ENCODE measurements around the gene USP37.
A peak's percentile ranks its signal among the peaks of the same experiment; 100 is the strongest.

USP37 gene, protein sequence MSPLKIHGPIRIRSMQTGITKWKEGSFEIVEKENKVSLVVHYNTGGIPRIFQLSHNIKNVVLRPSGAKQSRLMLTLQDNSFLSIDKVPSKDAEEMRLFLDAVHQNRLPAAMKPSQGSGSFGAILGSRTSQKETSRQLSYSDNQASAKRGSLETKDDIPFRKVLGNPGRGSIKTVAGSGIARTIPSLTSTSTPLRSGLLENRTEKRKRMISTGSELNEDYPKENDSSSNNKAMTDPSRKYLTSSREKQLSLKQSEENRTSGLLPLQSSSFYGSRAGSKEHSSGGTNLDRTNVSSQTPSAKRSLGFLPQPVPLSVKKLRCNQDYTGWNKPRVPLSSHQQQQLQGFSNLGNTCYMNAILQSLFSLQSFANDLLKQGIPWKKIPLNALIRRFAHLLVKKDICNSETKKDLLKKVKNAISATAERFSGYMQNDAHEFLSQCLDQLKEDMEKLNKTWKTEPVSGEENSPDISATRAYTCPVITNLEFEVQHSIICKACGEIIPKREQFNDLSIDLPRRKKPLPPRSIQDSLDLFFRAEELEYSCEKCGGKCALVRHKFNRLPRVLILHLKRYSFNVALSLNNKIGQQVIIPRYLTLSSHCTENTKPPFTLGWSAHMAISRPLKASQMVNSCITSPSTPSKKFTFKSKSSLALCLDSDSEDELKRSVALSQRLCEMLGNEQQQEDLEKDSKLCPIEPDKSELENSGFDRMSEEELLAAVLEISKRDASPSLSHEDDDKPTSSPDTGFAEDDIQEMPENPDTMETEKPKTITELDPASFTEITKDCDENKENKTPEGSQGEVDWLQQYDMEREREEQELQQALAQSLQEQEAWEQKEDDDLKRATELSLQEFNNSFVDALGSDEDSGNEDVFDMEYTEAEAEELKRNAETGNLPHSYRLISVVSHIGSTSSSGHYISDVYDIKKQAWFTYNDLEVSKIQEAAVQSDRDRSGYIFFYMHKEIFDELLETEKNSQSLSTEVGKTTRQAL

DNA sequence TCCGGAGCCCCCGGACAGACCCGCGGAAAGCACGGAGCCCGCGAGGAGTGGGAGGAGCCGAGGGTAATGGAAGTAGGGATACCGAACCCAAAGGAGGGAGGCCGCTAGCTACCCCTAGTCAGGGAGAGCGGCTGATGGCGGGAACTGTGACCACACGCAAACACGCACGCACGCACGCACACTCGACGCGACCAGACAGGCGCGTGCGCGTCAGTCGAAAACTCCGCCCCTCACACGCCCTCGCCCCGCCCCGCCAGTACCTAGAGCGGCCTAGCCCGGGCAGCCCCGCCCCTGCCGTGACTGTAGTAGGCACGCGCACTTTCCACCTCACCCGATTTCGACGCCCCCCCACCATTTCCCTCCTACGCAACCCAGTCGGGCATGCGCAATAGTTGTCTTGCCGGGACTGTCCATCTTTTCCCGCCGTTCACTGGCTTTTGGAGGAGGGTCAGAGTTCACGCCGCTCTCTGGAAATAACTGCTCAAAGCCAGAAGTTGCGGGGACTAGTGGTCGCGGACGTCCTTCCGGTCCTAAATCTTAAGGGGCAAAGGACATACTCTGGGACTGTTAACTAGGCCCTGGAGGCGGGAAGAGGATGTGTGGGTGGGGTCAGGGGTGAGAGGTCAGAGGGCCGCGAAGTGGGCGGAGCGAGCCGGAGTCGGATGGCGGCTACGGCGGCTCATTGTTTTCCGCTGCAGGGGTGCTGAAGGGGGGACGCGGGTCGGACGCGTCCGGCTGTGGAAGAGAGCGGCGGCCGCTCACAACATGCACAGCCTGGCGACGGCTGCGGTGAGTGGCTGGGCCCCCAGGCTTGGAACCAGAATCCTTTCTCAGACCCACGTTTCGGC lies at the start of gene USP37, which contains the start of gene CNOT9:
TSS of gene USP37 (minus strand) at position 162 of the 848 bp plus-strand sequence. CDS start 9,698 bp downstream, outside the sequence.
TSS of gene CNOT9 (plus strand) at position 650 of the 848 bp plus-strand sequence. CDS start at position 766, 116 bp downstream.
- Histone ChIP-seq H3F3A (ENCODE audit: low read depth) (no peaks in the 10 kb centered on the region), H3K79me2 (ENCODE audit: insufficient read depth, low read length) (peaks cover 96% of the 10 kb centered on the region), H3K27me3 (ENCODE audit: insufficient read depth, low read length, poor library complexity, severe bottlenecking) (no peaks in the 10 kb centered on the region), H3K4me3 (ENCODE audit: low read length, poor library complexity, severe bottlenecking) (peak within 1 kb of the TSS; percentile 85), H2AFZ (ENCODE audit: low read length) (peak within 1 kb of the TSS; percentile 95), H3K9ac (ENCODE audit: low read depth, low read length, poor library complexity, severe bottlenecking) (peak within 1 kb of the TSS; percentile 97), H3K9me2 (replicated peaks; ENCODE audit: low read depth, low read length) (no peaks in the 10 kb centered on the region), H3K4me1 (ENCODE audit: insufficient read depth, low read length, poor library complexity, severe bottlenecking) (peaks cover 65% of the 10 kb centered on the region), H3K36me3 (ENCODE audit: insufficient read depth, low read length) (no peaks in the 10 kb centered on the region), H3K9me3 (ENCODE audit: insufficient read depth, low read depth, low read length) (no peaks in the 10 kb centered on the region), H3K4me2 (ENCODE audit: low read depth, low read length, poor library complexity, severe bottlenecking) (peak within 1 kb of the TSS; percentile 95), H4K20me1 (ENCODE audit: insufficient read depth, low read length, poor library complexity, severe bottlenecking) (peaks cover 84% of the 10 kb centered on the region)
- TF ChIP-seq, protein P1, sequence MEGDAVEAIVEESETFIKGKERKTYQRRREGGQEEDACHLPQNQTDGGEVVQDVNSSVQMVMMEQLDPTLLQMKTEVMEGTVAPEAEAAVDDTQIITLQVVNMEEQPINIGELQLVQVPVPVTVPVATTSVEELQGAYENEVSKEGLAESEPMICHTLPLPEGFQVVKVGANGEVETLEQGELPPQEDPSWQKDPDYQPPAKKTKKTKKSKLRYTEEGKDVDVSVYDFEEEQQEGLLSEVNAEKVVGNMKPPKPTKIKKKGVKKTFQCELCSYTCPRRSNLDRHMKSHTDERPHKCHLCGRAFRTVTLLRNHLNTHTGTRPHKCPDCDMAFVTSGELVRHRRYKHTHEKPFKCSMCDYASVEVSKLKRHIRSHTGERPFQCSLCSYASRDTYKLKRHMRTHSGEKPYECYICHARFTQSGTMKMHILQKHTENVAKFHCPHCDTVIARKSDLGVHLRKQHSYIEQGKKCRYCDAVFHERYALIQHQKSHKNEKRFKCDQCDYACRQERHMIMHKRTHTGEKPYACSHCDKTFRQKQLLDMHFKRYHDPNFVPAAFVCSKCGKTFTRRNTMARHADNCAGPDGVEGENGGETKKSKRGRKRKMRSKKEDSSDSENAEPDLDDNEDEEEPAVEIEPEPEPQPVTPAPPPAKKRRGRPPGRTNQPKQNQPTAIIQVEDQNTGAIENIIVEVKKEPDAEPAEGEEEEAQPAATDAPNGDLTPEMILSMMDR (conservative IDR thresholded peaks at IDR 0.05; ENCODE audit: low read length), result no peak
- no peak for TF ChIP-seq EZH2phosphoT487 (IDR thresholded peaks at IDR 0.05; ENCODE audit: borderline replicate concordance)

- Histone ChIP-seq H3K36me3 (ENCODE audit: insufficient read depth, low read length) (no peaks in the 10 kb centered on the region), H2AFZ (ENCODE audit: low read length) (no peak overlapping the region), H3K9me3 (ENCODE audit: insufficient read depth, low read depth, low read length) (no peaks in the 10 kb centered on the region), H3K4me2 (ENCODE audit: low read depth, low read length, poor library complexity, severe bottlenecking) (no peak overlapping the region), H3K4me1 (ENCODE audit: insufficient read depth, low read length, poor library complexity, severe bottlenecking) (no peaks in the 10 kb centered on the region), H3K27me3 (ENCODE audit: insufficient read depth, low read length, poor library complexity, severe bottlenecking) (no peaks in the 10 kb centered on the region), H4K20me1 (ENCODE audit: insufficient read depth, low read length, poor library complexity, severe bottlenecking) (no peaks in the 10 kb centered on the region), H3K4me3 (ENCODE audit: low read length, poor library complexity, severe bottlenecking) (no peak overlapping the region), H3K9me2 (replicated peaks; ENCODE audit: low read depth, low read length) (no peaks in the 10 kb centered on the region), H3F3A (ENCODE audit: low read depth) (no peaks in the 10 kb centered on the region), H3K9ac (ENCODE audit: low read depth, low read length, poor library complexity, severe bottlenecking) (no peak overlapping the region), H3K79me2 (ENCODE audit: insufficient read depth, low read length) (no peaks in the 10 kb centered on the region)
- TF ChIP-seq, protein P1 (conservative IDR thresholded peaks at IDR 0.05; ENCODE audit: low read length), result no peak
- no peak for TF ChIP-seq EZH2phosphoT487 (IDR thresholded peaks at IDR 0.05; ENCODE audit: borderline replicate concordance)
Observed at GRCh38 chr2:218615868-218616315, 47.7 kb upstream of the USP37 start.

Measured in Loucy (cell line).